IPS-NIHi7 (cell line): Measurements from ENCODE around the gene KDM4C.
"Not testable (repeated sequence)": the region's sequence is repeated elsewhere in the genome, so short reads cannot be mapped to it uniquely, and the experiment has no call there.

Source experiments
- DNase-seq: peaks from one replicate; pipeline ENCODE4 v3.0.0; 2012; ENCODE audit warnings: mixed read lengths; ENCODE audit errors: extremely low spot score

KDM4C gene

GRCh38 chr9:6931913-6932312 lies 174.1 kb downstream of the KDM4C start:
- no peak for DNase-seq

DNA sequence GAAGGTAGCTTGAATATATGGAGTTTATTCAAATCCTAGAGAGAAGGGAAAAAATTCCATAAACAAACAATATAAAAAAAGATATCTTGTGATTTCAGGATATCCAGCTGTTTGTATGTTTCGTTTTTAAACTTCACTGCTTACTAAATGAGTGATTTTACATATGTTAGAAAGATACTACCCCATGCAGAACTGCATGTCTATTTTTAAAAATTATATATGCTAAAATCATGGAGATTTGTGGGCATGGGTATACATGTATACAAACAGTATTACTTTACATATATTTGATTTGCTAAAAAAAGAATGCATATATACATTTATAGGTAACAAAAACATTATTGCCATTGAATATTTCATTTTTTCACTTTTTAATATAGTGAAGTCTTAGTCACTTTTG lies 178.3 kb downstream of the KDM4C start:
- DNase-seq, result no peak

- DNase-seq, result no peak
Measured at GRCh38 chr9:6937209-6937608, 179.4 kb downstream of the KDM4C start.

DNA sequence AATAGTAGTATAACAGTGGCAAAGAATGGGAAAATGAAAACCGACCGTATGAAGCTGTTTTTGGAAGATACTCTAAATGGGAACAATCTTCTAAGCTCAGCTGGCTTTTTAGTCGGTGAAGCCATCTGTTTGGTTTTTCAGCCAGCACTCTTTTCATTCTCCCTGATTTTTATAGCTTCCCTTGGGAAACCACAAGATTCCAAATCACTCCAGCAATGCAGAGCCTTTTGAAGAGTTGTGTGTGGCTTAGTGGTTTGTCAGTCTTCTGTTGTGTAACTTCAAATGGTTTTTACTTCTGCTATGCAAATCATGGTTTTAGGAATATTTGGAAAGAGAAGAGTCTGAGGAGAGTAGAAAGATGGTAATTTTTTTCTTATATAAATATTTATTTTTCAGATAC lies 180.7 kb downstream of the KDM4C start:
- DNase-seq, result no peak

DNA sequence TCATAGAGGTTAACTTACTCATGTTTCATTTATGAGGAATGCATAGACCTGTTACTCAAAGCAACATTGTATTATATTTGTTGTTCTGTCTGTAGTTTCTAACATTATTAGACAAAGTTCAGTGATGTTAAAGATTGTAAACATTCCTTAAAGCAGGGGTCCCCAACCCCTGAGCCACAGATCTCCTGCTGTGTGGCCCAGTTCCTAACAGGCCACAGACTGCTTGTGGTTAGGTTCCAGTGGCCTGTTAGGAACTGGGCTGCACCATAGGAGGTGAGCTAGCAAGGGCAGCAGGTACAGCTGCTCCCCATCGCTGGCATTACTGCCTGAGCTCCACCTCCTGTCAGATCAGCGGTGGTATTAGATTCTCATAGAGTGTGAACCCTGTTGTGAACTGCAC lies 181.1 kb downstream of the KDM4C start:
- DNase-seq, result no peak

GRCh38 chr9:6941501-6941900 lies 183.7 kb downstream of the KDM4C start:
- DNase-seq, result no peak

DNA sequence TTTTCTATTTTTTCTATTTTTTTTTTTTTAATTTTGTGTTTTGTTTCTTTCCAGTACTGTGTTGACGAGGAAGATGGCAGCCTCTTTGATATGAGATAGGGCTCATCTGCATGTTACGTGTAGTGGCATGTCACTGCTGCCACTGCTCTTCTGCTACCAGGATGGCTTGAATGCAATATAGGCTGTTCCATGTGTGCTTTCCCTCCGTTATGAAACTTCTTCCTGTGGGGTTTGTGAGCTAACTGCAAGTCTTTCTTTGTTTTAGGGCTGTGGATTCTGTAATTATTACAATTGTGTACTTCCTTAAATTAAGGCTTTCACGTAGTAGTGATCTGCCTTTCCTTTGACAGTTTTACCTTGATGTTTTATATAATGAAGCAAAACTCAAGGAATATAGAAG lies 184.6 kb downstream of the KDM4C start:
- no peak for DNase-seq

DNA sequence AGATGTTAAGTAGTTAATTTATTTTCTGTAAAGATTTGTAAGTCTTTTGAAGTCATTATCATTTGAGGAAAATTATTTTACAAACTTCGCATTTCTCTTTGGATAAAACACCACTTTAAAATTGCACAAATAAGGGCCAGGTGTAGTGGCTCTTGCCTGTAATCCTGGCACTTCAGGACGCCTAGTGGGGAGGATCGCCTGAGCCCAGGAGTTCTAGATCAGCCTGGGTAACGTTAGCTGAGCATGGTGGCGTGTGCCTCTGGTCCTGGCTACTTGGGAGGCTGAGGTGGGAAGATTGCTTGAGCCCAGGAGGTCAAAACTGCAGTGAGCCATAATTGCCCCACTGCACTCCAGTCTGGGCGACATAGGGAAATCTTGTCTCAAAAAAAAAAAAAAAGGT lies 185.5 kb downstream of the KDM4C start:
- DNase-seq, result no peak

DNA sequence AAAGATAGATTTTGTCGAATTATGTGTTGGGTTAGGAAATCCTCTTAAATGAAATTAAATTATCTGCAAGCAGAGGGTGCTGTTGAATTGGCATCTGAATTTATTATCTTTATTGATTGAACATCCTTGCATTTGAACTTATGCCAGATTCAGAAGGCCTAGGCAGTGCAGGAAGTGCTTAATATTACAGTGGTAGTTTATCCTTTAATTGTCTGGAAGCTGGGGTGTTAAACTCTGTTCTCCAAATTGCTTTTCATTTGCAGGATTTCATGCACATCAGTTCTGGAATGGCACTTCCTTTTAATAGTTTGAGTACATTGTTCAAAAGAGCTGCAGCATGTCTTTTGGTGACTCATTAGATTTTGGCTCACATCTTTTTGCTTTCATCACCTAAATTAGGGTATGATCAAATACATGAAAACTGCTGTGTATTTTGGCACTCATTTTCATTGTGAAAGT lies 186.3 kb downstream of the KDM4C start:
- DNase-seq, result no peak

DNA sequence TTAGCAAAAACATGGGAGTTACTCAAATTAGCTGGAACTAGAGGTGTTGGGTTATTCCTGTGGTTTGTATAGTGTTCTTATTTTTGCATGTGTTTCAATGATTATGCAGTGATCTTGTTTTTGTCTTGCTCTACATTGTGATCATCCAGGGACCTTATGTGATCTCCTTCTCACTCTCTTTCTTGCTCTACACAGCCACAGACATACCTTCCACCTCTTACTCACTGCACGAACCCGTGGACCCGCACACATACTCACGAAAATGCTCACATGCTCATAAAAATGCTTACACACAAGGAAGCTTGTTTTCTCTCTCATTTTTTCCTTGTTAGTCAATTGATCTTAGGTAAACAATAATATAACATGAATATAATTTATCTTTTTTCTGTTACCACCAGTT lies 187.1 kb downstream of the KDM4C start:
- no peak for DNase-seq

DNA sequence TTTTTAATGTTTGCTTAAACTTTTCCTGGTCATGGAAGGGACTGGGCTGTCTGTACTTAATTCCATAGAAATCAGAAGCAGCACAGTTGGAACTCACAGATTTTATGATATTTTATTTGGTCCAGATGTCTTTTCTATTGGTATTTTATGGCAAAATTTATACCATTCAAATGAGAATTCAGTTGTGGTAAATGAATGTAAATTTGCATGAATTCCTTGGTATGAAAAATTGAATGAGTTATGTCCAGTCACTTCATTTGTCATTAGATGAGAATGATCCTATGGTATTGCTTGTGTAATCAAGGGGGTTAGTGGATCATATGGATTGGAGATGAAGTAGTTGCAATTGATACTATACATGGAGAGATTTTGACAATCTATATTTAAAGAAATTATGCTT lies 188.0 kb downstream of the KDM4C start:
- no peak for DNase-seq

GRCh38 chr9:6946583-6947166 lies 188.9 kb downstream of the KDM4C start:
- no peak for DNase-seq

DNA sequence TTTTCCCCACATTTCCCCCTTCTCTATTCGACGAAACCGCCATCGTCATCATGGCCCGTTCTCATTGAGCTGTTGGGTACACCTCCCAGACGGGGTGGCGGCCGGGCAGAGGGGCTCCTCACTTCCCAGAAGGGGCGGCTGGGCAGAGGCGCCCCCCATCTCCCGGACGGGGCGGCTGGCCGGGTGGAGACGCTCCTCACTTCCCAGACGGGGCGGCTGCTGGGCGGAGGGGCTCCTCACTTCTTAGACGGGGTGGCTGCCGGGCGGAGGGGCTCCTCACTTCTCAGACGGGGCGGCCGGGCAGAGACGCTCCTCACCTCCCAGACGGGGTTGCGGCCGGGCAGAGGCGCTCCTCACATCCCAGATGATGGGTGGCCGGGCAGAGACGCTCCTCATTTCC lies 191.1 kb downstream of the KDM4C start:
- not testable (repeated sequence) for DNase-seq

- DNase-seq, result peak; percentile 40
Measured at GRCh38 chr9:6955251-6955921, 197.6 kb downstream of the KDM4C start.

GRCh38 chr9:6956879-6957278 lies 199.1 kb downstream of the KDM4C start:
- no peak for DNase-seq

GRCh38 chr9:6959270-6960000 lies 201.7 kb downstream of the KDM4C start:
- DNase-seq, result no peak

DNA sequence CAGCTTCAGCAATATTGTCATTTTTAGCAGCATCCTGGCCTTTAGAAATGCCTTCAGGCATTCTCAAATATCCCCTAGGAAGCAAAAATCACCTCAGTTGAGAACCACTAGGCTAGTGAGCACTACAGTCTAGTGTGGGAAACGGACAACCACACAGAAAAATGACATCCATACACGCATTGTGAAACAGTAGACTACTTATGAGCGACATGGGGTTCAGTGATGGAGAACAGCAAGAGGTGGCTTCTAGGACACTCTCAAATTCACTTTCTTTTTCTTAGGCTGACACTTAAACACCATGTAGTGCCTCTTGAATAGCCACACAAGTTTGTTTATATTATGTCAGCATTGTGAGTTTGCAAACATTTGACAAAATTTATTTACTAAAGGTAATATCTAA lies 203.0 kb downstream of the KDM4C start:
- DNase-seq, result no peak

DNA sequence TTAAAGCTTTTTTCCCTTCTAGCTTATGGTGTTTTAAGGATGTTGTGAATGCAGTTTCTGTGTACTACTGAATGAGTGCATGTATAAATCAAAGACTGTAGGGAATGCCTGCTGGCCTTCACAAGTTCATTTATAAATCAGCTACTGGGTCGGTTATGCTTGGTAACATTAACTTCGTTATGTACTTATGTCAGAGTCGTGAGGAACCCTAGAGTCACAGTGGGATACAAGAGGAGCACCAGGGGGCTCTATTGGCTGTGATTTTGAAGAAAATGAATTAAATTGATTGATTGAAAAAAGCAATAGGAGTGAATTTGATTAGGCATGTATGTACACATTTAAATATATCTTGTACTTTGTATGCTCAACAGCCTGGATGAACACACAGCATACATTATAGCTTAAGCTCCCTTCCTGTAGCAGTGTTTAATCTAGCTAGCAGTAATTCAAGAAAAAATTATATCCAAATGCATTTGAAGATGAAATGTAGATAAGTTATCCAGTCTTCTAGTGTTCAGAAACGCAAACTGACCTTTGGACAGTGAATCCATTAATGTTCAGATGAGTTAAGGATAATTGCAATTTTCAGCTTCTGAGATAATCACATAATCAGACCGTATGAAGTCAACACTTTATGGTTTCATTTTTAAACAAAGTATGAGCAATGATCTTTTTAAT lies 204.2 kb downstream of the KDM4C start:
- DNase-seq, result no peak

DNA sequence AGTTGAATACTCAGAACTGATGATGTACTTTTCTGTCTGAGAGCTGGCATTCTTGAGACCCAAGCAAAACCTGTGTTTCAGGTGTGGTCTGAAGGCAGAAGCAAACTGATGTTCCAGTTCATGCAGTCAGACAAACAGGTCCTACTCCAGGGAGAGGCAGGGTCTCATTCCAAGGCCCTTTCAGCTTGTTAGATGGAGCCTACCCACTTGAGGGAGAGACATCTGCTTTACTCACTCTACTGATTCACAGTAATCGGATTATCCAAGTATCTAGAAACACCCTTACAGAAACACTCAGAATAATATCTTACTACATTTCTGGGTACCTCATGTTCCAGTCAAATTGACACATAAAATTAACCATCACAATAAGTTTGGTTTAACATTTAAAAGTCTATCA lies 207.8 kb downstream of the KDM4C start:
- no peak for DNase-seq

- no peak for DNase-seq
Measured at GRCh38 chr9:6968271-6968670, 210.5 kb downstream of the KDM4C start.

DNA sequence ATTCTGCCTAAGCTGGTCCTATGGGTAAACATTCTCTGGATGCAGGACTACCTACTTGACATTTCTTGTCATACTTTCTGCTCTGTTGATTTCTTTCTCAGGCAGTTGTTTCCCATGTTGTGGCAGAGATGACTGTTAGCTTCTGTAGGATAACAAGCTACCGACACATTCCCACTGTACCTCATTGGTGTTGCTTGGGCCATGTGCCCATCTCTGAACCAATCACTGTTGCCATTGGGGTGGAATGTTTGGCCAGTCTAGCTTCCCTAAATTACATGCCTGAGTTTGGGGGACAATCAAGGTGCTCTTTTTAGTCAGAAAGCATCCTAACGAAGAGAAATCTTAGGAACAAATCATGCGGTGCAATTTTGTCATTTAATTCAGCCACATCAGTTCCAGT lies 212.0 kb downstream of the KDM4C start:
- no peak for DNase-seq

GRCh38 chr9:6973089-6973488 lies 215.3 kb downstream of the KDM4C start:
- DNase-seq, result no peak

- DNase-seq, result no peak
Measured at GRCh38 chr9:6973762-6974161, 216.0 kb downstream of the KDM4C start.
